ENCODE data around the gene HOXA13. TPM values are rescaled to one million over a fixed set of nuclear protein-coding genes. Genes with fewer than 3 reads are reported as not detected.

Gene HOXA13
- total and polyA plus RNA-seq, 4 donors = not detected

- H3K27ac ChIP-seq (ENCODE audit: low read depth in 1 of 2, low read length in 1 of 2) = no peak overlapping the region
- H3K27me3 ChIP-seq (ENCODE audit: control insufficient read depth in 3 of 3, insufficient read depth in 3 of 3, low read length in 2 of 3) = peaks cover 3 to 97% (median 94%) of the 10 kb centered on the region in 3 donors
- 6 to 7% methylated on average over 45 to 46 of the region's 46 CpGs for WGBS, 2 donors
- H3K9me3 ChIP-seq (ENCODE audit: control insufficient read depth in 4 of 4, insufficient read depth in 3 of 4, low read length in 3 of 4) = peaks cover 0 to 12% (median 0%) of the 10 kb centered on the region in 4 donors
- H3K9ac ChIP-seq (ENCODE audit: insufficient read depth in 1 of 2, low read length in 2 of 2) = no peak overlapping the region
- H3K4me1 ChIP-seq (ENCODE audit: control insufficient read depth in 5 of 5, insufficient read depth in 5 of 5, low read length in 5 of 5) = peaks cover 0 to 30% (median 17%) of the 10 kb centered on the region in 5 donors
- peak in 1 of 3 donors; percentile 15 for DNase-seq
- no peaks in the 10 kb centered on the region for H3K36me3 ChIP-seq (ENCODE audit: control insufficient read depth in 4 of 4, insufficient read depth in 4 of 4, low read length in 4 of 4)
- H3K4me3 ChIP-seq = no peak overlapping the region
- TF ChIP-seq CTCF (IDR thresholded peaks at IDR 0.05; ENCODE audit: control extremely low read depth, extremely low read depth) = no peak
- ATAC-seq (ENCODE audit: insufficient read depth, low FRiP score) = no peak
Observed at GRCh38 chr7:27187475-27188385, 12.2 kb downstream of the HOXA13 start.

GRCh38 chr7:27186668-27187474, 13.0 kb downstream of the HOXA13 start:
- WGBS, 2 donors = 26 to 35% methylated on average over 4 of the region's 4 CpGs
- Histone ChIP-seq H3K36me3 (ENCODE audit: control insufficient read depth in 4 of 4, insufficient read depth in 4 of 4, low read length in 4 of 4) (no peaks in the 10 kb centered on the region), H3K9me3 (ENCODE audit: control insufficient read depth in 4 of 4, insufficient read depth in 3 of 4, low read length in 3 of 4) (peaks cover 0 to 12% (median 0%) of the 10 kb centered on the region in 4 donors), H3K27me3 (ENCODE audit: control insufficient read depth in 3 of 3, insufficient read depth in 3 of 3, low read length in 2 of 3) (peaks cover 0 to 99% (median 95%) of the 10 kb centered on the region in 3 donors), H3K4me3 (no peak overlapping the region), H3K9ac (ENCODE audit: insufficient read depth in 1 of 2, low read length in 2 of 2) (no peak overlapping the region), H3K4me1 (ENCODE audit: control insufficient read depth in 5 of 5, insufficient read depth in 5 of 5, low read length in 5 of 5) (peaks cover 0 to 22% (median 14%) of the 10 kb centered on the region in 5 donors), H3K27ac (ENCODE audit: low read depth in 1 of 2, low read length in 1 of 2) (no peak overlapping the region)
- no peak for TF ChIP-seq CTCF (IDR thresholded peaks at IDR 0.05; ENCODE audit: control extremely low read depth, extremely low read depth)
- peak in 1 of 3 donors; percentile 33 for DNase-seq
- no peak for ATAC-seq (ENCODE audit: insufficient read depth, low FRiP score)

DNA sequence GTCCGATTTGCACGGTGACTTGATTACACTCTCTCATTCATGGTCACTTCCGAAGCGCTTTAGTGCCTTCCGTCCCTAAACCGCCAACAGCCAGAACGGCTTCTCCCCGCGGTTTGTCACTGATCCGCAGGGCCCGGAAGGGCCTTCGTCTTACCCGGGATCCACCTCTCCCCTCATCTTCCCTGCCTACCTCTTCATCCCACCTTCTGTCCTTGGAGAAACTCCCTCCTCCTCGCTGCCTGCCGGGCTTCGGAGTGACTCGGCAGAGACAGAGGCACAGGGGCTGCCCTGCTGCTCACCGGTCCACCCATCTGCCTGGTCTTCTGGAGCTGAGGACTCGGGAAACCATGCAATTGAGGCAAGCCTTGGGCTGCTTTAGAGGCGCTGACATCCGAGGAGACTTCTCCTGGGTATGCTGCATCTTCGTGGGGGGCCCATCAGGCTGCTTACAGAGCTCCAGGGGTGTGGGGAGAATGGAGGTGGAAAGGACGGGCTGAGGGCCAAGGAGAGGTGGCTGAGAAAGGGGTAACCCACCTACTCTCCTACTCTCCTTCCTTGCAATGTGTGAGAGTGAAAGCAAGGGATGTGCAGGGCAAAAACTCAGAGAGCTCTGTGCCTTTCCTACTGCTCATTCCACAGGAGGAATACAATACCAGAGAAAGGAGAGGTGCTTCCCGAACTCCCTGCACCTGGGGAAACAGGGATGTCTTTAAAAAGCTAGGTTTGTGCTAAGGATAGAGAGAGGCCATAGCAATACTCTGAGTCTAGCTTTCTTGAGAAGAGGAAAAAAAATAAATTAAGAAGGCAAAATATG, 13.8 kb downstream of the HOXA13 start:
- no peak overlapping the region for H3K9ac ChIP-seq (ENCODE audit: insufficient read depth in 1 of 2, low read length in 2 of 2)
- H3K4me1 ChIP-seq (ENCODE audit: control insufficient read depth in 5 of 5, insufficient read depth in 5 of 5, low read length in 5 of 5) = peaks cover 0 to 22% (median 14%) of the 10 kb centered on the region in 5 donors
- DNase-seq (peak in 1 of 3 donors; percentile 12), ATAC-seq (ENCODE audit: insufficient read depth, low FRiP score) (no peak)
- H3K27me3 ChIP-seq (ENCODE audit: control insufficient read depth in 3 of 3, insufficient read depth in 3 of 3, low read length in 2 of 3) = peaks cover 0 to 98% (median 92%) of the 10 kb centered on the region in 3 donors
- no peak for TF ChIP-seq CTCF (IDR thresholded peaks at IDR 0.05; ENCODE audit: control extremely low read depth, extremely low read depth)
- H3K36me3 ChIP-seq (ENCODE audit: control insufficient read depth in 4 of 4, insufficient read depth in 4 of 4, low read length in 4 of 4) = no peaks in the 10 kb centered on the region
- WGBS, 2 donors = 7 to 9% methylated on average over 24 of the region's 24 CpGs
- no peak overlapping the region for H3K27ac ChIP-seq (ENCODE audit: low read depth in 1 of 2, low read length in 1 of 2)
- H3K4me3 ChIP-seq = no peak overlapping the region
- H3K9me3 ChIP-seq (ENCODE audit: control insufficient read depth in 4 of 4, insufficient read depth in 3 of 4, low read length in 3 of 4) = peaks cover 0 to 12% (median 0%) of the 10 kb centered on the region in 4 donors

Measured in lung (tissue), 12 donors.